Heart left ventricle (tissue), 13 donors: Measurements from ENCODE around the gene SPINK6.

Experiments used
- CTCF ChIP-seq, 12 donors: fragments of 200-600 bp; sonication (generic) in 4 of 12; IDR thresholded peaks; one replicate each; pipeline versions ENCODE4 v1.5.0 to v1.8.0; 2018 to 2022; ENCODE audit warnings: antibody characterized with exemption in 12 of 12, mild to moderate bottlenecking in 5 of 12
- POLR2A ChIP-seq, 2 donors: fragments of 450-650 bp; IDR thresholded peaks; one replicate each; pipeline ENCODE4 v1.6.1; 2017; ENCODE audit warnings: antibody characterized with exemption in 2 of 2, mild to moderate bottlenecking in 2 of 2, moderate library complexity in 2 of 2
- donor health status: ischemic (EF 13 %, LVEDD 7.1; RV severe dilation, severe dysfunction).
- donor health status: DM: no; HTN: yes; CAD: no.
- donor health status: DM: no; HTN: no; CAD: no.
- donor health status: ischemic (EF 25% LVEDD 6.9; RV normal size, moderate dysfunction).
- donor health status: ischemic (EF 25% LVEDD 5.7; RV mildly dilated, moderate dysfunction).
- donor health status: ischemic (EF 35%, LVEDD 5.7; RV mildly dilated, moderate dysfunction).
- donor health status: nonischemic (EF 11% LVEDD 7.7; RV severe dilation, severe dysfunction).
- donor health status: DM: yes; HTN: yes; CAD: no.
- donor health status: PGD.
- donor health status: ischemic (EF 29% LVEDD 5.4; RV normal size, mild dysfunction).
- donor health status: nonischemic (EF 23%, LVEDD 6.1; RV moderate dilation, normal function).

- TF ChIP-seq CTCF (IDR thresholded peaks at IDR 0.05) = no peak
- no peak for TF ChIP-seq POLR2A (IDR thresholded peaks at IDR 0.05)
These were observed 56.4 kb downstream of the SPINK6 start for GRCh38 chr5:148259288-148259687.
